A549 treated with AZD2906 at 1 μM for 4 hours (cell line): ENCODE measurements around the gene SOS1. TPM values are rescaled to one million over a fixed set of nuclear protein-coding genes. Genes with fewer than 3 reads are reported as not detected.

Experiments
- total RNA-seq: library from RNA; stranded (reverse); fragments of 200-300 nt; extraction: Qiagen RNA extraction; gene quantifications from 5 replicates; pipeline ENCODE4 v1.2.3, GENCODE V29; 2022

Gene SOS1
- 12.7 to 16.8 TPM (median 14.6 TPM) in 5 replicates for total RNA-seq

GRCh38 chr2:39120771-39121522 lies at the start of gene SOS1:
Gene SOS1, minus strand, starts transcription at chr2:39121051. Its CDS starts 629 bp downstream, at chr2:39120422.

Other genes with a start within 250 kb of the SOS1 start
- gene DHX57, start 245.1 kb downstream of the SOS1 start, total RNA-seq: 17.3 to 21.0 TPM (median 17.9 TPM) in 5 replicates
- 37.6 to 43.5 TPM (median 38.1 TPM) in 5 replicates for gene MORN2, start 245.1 kb downstream of the SOS1 start, total RNA-seq
- gene ARHGEF33, start 231.2 kb downstream of the SOS1 start, total RNA-seq: 0.02 to 0.16 TPM (median 0.03 TPM) in 3 of 5 replicates, not detected in the others
- gene CDKL4, start 122.9 kb upstream of the SOS1 start, total RNA-seq: not detected in 5 replicates